Measurements from ENCODE around the gene TBXAS1.

DNA sequence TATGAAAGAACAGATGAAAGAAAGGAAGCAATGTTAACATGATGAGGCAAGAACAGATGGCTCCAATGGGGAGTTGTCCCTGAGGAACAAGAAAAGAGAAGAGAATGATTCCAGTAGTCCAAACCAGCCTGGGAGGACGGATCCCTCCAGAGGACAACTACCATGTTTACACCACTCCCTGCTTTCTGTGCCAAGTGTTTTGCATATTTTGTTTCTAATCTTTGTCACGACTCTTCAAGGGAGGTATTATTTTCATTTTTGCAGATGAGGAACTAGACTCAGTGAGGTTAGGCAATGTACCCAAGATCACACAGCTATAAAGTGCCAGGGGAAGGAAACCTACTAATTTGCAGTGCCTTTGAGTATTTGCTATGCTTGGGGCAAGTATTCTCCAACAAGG is 117.5 kb downstream of the TBXAS1 start:
- TF ChIP-seq POLR2A (IDR thresholded peaks at IDR 0.05; ENCODE audit: low read length) (no peak), GATA1 (IDR thresholded peaks at IDR 0.05; ENCODE audit: low read depth, low read length) (no peak)

Measured in erythroblast (primary cell).